GM23338 (cell line): ENCODE measurements around the gene ODF2L. TPM values are rescaled to one million over a fixed set of nuclear protein-coding genes. Genes with fewer than 3 reads are reported as not detected.

Experiments
- ZNF114 ChIP-seq: fragments of 250-450 bp; sonication (Bioruptor Pico); IDR thresholded peaks from 2 replicates; pipeline ENCODE4 v1.5.0; 2020; ENCODE audit warnings: mild to moderate bottlenecking, moderate library complexity
- ZNF462 ChIP-seq: fragments of 250-450 bp; sonication (Bioruptor Pico); IDR thresholded peaks from 2 replicates; pipeline ENCODE4 v1.5.0; 2020; ENCODE audit warnings: mild to moderate bottlenecking, moderate library complexity
- microRNA-seq: library from miRNA; unstranded; fragments of <30 nt; microRNA quantifications from one replicate; pipeline ENCODE4, GENCODE V29; 2017
- polyA plus RNA-seq: library from polyadenylated mRNA; unstranded; fragments of >200 nt; fragmentation: Nextera tagmentation; extraction: Ambion mirVana; gene quantifications from 2 replicates; pipeline ENCODE4 v1.2.1, GENCODE V29; 2016
- small RNA-seq: library from RNA; depleted of rRNA; stranded (forward); fragments of <200 nt; gene quantifications from one replicate; pipeline ENCODE3, GENCODE V24; 2014; ENCODE audit warnings: low replicate concordance
- total RNA-seq: library from RNA; depleted of rRNA; stranded (reverse); fragments of >200 nt; shearing (Covaris generic); gene quantifications from 2 replicates; pipeline ENCODE4 v1.2.3, GENCODE V29; 2014; rRNA removed

The ODF2L gene
- total and polyA plus RNA-seq, 2 experiments from 2014 or later, result 29.8 to 51.5 TPM

- no peak for TF ChIP-seq ZNF462 (CRISPR knock-in tag)
- TF ChIP-seq ZNF114 (CRISPR knock-in tag), result no peak
Observed at GRCh38 chr1:86303041-86303690, 93.0 kb downstream of the ODF2L start (continued).

Small RNA genes lying within 50 kb of the gene (microRNA-seq; reads per million reads assigned to microRNA genes)
- not detected for gene MIR7856

Small RNA genes lying within 50 kb of the gene (small RNA-seq; reads per million reads assigned to genes)
- not detected for gene MIR7856

Other genes with a start within 250 kb of the ODF2L start
- 1.3 and 2.1 TPM in 2 replicates for gene COL24A1, start 239.6 kb downstream of the ODF2L start, total RNA-seq
- 1.1 and 1.2 TPM in 2 replicates for gene COL24A1, start 239.6 kb downstream of the ODF2L start, polyA plus RNA-seq
- not detected in 2 replicates for gene CLCA2, start 27.8 kb upstream of the ODF2L start, total RNA-seq
- gene CLCA2, start 27.8 kb upstream of the ODF2L start, polyA plus RNA-seq, result not detected in 2 replicates
- gene CLCA1, start 72.6 kb upstream of the ODF2L start, total RNA-seq, result not detected in 2 replicates
- gene CLCA1, start 72.6 kb upstream of the ODF2L start, polyA plus RNA-seq, result not detected in 2 replicates
- gene CLCA4, start 150.8 kb upstream of the ODF2L start, total RNA-seq, result not detected in 2 replicates
- not detected in 2 replicates for gene CLCA4, start 150.8 kb upstream of the ODF2L start, polyA plus RNA-seq